HG03039 (cell line): ENCODE measurements around the gene GYS1.
"Not testable (repeated sequence)": the region's sequence is repeated elsewhere in the genome, so short reads cannot be mapped to it uniquely, and the experiment has no call there.

Source experiments
- ATAC-seq: cut with Tn5 transposase; IDR thresholded peaks from one replicate; pipeline ENCODE4 v1.9.1; 2021; ENCODE audit warnings: mild to moderate bottlenecking, moderate library complexity; ENCODE audit not compliant: unreplicated experiment

GYS1 gene

GRCh38 chr19:48946463-48947257, 46.4 kb downstream of the GYS1 start:
- ATAC-seq: no peak

- ATAC-seq: no peak
These were observed 47.3 kb downstream of the GYS1 start for GRCh38 chr19:48945817-48946216.

- no peak for ATAC-seq
These were observed 47.7 kb downstream of the GYS1 start for GRCh38 chr19:48945415-48945814.

- ATAC-seq: no peak
These were observed 50.0 kb downstream of the GYS1 start for GRCh38 chr19:48943081-48943480.

GRCh38 chr19:48940902-48941301, 52.2 kb downstream of the GYS1 start:
- ATAC-seq: no peak

GRCh38 chr19:48938256-48938655, 54.9 kb downstream of the GYS1 start:
- ATAC-seq: no peak

GRCh38 chr19:48935864-48936263, 57.2 kb downstream of the GYS1 start:
- no peak for ATAC-seq

GRCh38 chr19:48934837-48935236, 58.3 kb downstream of the GYS1 start:
- ATAC-seq: no peak

- ATAC-seq: no peak
These were observed 59.7 kb downstream of the GYS1 start, which contains the start of gene DHDH for GRCh38 chr19:48933382-48933932. Gene DHDH (plus strand): TSS chr19:48933699. CDS start chr19:48933722, 23 bp downstream.

- ATAC-seq: no peak
These were observed 64.7 kb downstream of the GYS1 start for GRCh38 chr19:48928164-48929025.

- ATAC-seq: not testable (repeated sequence)
These were observed 65.4 kb downstream of the GYS1 start for GRCh38 chr19:48927692-48928091.

GRCh38 chr19:48926909-48927308, 66.2 kb downstream of the GYS1 start:
- no peak for ATAC-seq

- not testable (repeated sequence) for ATAC-seq
These were observed 67.2 kb downstream of the GYS1 start for GRCh38 chr19:48925890-48926289.

GRCh38 chr19:48925240-48925843, 67.8 kb downstream of the GYS1 start:
- ATAC-seq: no peak

- ATAC-seq: no peak
These were observed 70.3 kb downstream of the GYS1 start for GRCh38 chr19:48922548-48923490.

GRCh38 chr19:48921721-48922500, 71.2 kb downstream of the GYS1 start:
- no peak for ATAC-seq

- ATAC-seq: no peak
These were observed 72.2 kb downstream of the GYS1 start for GRCh38 chr19:48920949-48921348.

GRCh38 chr19:48919271-48919670, 73.8 kb downstream of the GYS1 start:
- ATAC-seq: not testable (repeated sequence)

GRCh38 chr19:48918801-48919247, 74.3 kb downstream of the GYS1 start:
- ATAC-seq: no peak
